A549 (cell line): ENCODE measurements around the gene ZFHX3. TPM values are rescaled to one million over a fixed set of nuclear protein-coding genes. Genes with fewer than 3 reads are reported as not detected.

Experiments used
- ATAC-seq, 2 experiments: fragments of 200-7000 bp in 1 of 2; fragments of >200 bp in 1 of 2; cut with Nextera tagmentation in 1 of 2; cut with Tn5 transposase in 1 of 2; 3 replicates each; pipeline versions ENCODE4 v1.8.0 to v1.9.1; 2018 to 2020; ENCODE audit warnings: mild to moderate bottlenecking in 1 of 2, moderate library complexity in 1 of 2
- CTCF ChIA-PET: fragments of 300-600 bp; sonication (Branson Sonifier 250); formaldehyde crosslinking; extraction: SDS; loops from one replicate; lab custom pipeline; 2021; ENCODE audit warnings: antibody characterized with exemption, inconsistent platforms; lab: Yijun Ruan, JAX
- POLR2A ChIA-PET: fragments of 350-600 bp; formaldehyde crosslinking; extraction: SDS; loops from one replicate; lab custom pipeline; 2021; ENCODE audit warnings: antibody characterized with exemption, inconsistent platforms; lab: Yijun Ruan, JAX
- DNase-seq, 2 experiments: peaks; one replicate each; pipeline versions ENCODE4 v3.0.0 to v3.0.0-alpha.2; 2011 to 2016; ENCODE audit warnings: low read depth in 1 of 2, low spot score in 1 of 2
- FAIRE-seq: peaks from 2 replicates; lab custom pipeline; 2011; peaks lifted over from hg19 to GRCh38; lab: Jason Lieb, UNC
- H3K27ac ChIP-seq, 2 experiments: fragments of >200 bp; sonication (Bioruptor Twin); formaldehyde crosslinking; 3 replicates each; pipeline ENCODE4 v1.5.1; 2016 to 2017
- H3K4me1 ChIP-seq: fragments of >200 bp; sonication (Bioruptor Twin); formaldehyde crosslinking; 3 replicates; pipeline ENCODE4 v1.6.1; 2016
- H3K4me2 ChIP-seq: fragments of >200 bp; sonication (Bioruptor Twin); formaldehyde crosslinking; 3 replicates; pipeline ENCODE4 v1.6.1; 2016
- H3K4me3 ChIP-seq: fragments of >200 bp; sonication (Bioruptor Twin); formaldehyde crosslinking; 3 replicates; pipeline ENCODE4 v1.5.1; 2016
- H3K9me3 ChIP-seq: fragments of >200 bp; sonication (Bioruptor Twin); formaldehyde crosslinking; 3 replicates; pipeline ENCODE4 v1.6.1; 2016
- CBX2 ChIP-seq: fragments of 200-600 bp; sonication (generic); IDR thresholded peaks from 2 replicates; pipeline ENCODE4 v1.6.1; 2016; ENCODE audit warnings: low read depth, mild to moderate bottlenecking, borderline replicate concordance
- CHD4 ChIP-seq: fragments of 200-600 bp; sonication (generic); IDR thresholded peaks from 2 replicates; pipeline ENCODE4 v1.6.1; 2016; ENCODE audit warnings: antibody characterized with exemption, mild to moderate bottlenecking, borderline replicate concordance
- EHF ChIP-seq: fragments of 250-450 bp; sonication (Bioruptor Pico); IDR thresholded peaks from 2 replicates; pipeline ENCODE4 v1.5.0; 2020; ENCODE audit warnings: mild to moderate bottlenecking
- EHMT2 ChIP-seq: fragments of 200-600 bp; sonication (generic); IDR thresholded peaks from 2 replicates; pipeline ENCODE4 v1.6.1; 2016; ENCODE audit warnings: antibody characterized with exemption, low read depth, mild to moderate bottlenecking, moderate library complexity
- FOSB ChIP-seq: fragments of 250-450 bp; sonication (Bioruptor Pico); IDR thresholded peaks from 2 replicates; pipeline ENCODE4 v1.5.0; 2020; ENCODE audit warnings: mild to moderate bottlenecking, moderate library complexity
- HDAC2 ChIP-seq: fragments of 200-600 bp; sonication (generic); IDR thresholded peaks from 2 replicates; pipeline ENCODE4 v1.6.1; 2016
- HEYL ChIP-seq: fragments of 250-450 bp; sonication (Bioruptor Pico); IDR thresholded peaks from 2 replicates; pipeline ENCODE4 v1.8.0; 2021; ENCODE audit warnings: mild to moderate bottlenecking, moderate library complexity
- KDM5A ChIP-seq: fragments of 200-600 bp; sonication (generic); IDR thresholded peaks from 2 replicates; pipeline ENCODE4 v1.6.1; 2016; ENCODE audit warnings: antibody characterized with exemption, mild to moderate bottlenecking
- MAFK ChIP-seq: fragments of 450-650 bp; IDR thresholded peaks from 2 replicates; pipeline ENCODE4 v1.6.1; 2014; ENCODE audit not compliant: partially characterized antibody
- NPAS2 ChIP-seq: fragments of 250-450 bp; sonication (Bioruptor Pico); IDR thresholded peaks from 2 replicates; pipeline ENCODE4 v1.8.0; 2022; ENCODE audit warnings: mild to moderate bottlenecking, moderate library complexity, borderline replicate concordance
- NR3C1 ChIP-seq: fragments of >200 bp; sonication (Bioruptor Twin); formaldehyde crosslinking; IDR thresholded peaks from 3 replicates; pipeline ENCODE4 v1.6.1; 2017
- POLR2AphosphoS2 ChIP-seq: conservative IDR thresholded peaks from 2 replicates; pipeline ENCODE4 v1.6.1; 2012; ENCODE audit warnings: low read length, improper control_type of control experiment, inconsistent platforms
- RARB ChIP-seq: fragments of 250-450 bp; sonication (Bioruptor Pico); IDR thresholded peaks from 2 replicates; pipeline ENCODE4 v1.8.0; 2021; ENCODE audit warnings: mild to moderate bottlenecking, moderate library complexity
- TFCP2L1 ChIP-seq: fragments of 250-450 bp; sonication (Bioruptor Pico); IDR thresholded peaks from 2 replicates; pipeline ENCODE4 v1.5.0; 2021; ENCODE audit warnings: mild to moderate bottlenecking
- ZC3H11A ChIP-seq: fragments of 450-650 bp; IDR thresholded peaks from 2 replicates; pipeline ENCODE4 v1.6.1; 2014; ENCODE audit warnings: antibody characterized with exemption, mild to moderate bottlenecking
- ZFP36 ChIP-seq: fragments of 450-650 bp; IDR thresholded peaks from 2 replicates; pipeline ENCODE4 v1.6.1; 2014; ENCODE audit warnings: borderline replicate concordance; ENCODE audit not compliant: partially characterized antibody
- ZNF302 ChIP-seq: fragments of 250-450 bp; sonication (Bioruptor Pico); IDR thresholded peaks from 2 replicates; pipeline ENCODE4 v1.9.0; 2021; ENCODE audit warnings: inconsistent platforms, mild to moderate bottlenecking, moderate library complexity
- WGBS: methylation state at CpG from one replicate; pipeline ENCODE4 v1.1.6; 2017; ENCODE audit errors: missing lambda C conversion rate; 5-methylcytosine and 5-hydroxymethylcytosine counted together
- polyA plus RNA-seq, 4 experiments: library from polyadenylated mRNA; depleted of rRNA in 3 of 4; stranded (reverse); fragments of >200 nt; fragmentation: RNase III in 1 of 4; extraction: RNeasy Plus Mini Kit Qiagen cat#74134 plus additional on column Dnase treatment in 1 of 4; gene quantifications; 2 replicates in 3 of 4; 3 replicates in 1 of 4; pipeline ENCODE4 v1.2.3, GENCODE V29; 2011 to 2017
- TF ChIP-seq, protein P1 (sequence below): IDR thresholded peaks from 2 replicates; pipeline ENCODE4 v1.6.1; 2012
- TF ChIP-seq, protein P2 (sequence below): fragments of 250-450 bp; sonication (Bioruptor Pico); IDR thresholded peaks from 2 replicates; pipeline ENCODE4 v1.5.0; 2021; ENCODE audit warnings: mild to moderate bottlenecking, moderate library complexity, borderline replicate concordance
- TF ChIP-seq, protein P3 (sequence below): IDR thresholded peaks from 2 replicates; pipeline ENCODE4 v1.6.1; 2012
- TF ChIP-seq, protein P4 (sequence below): fragments of 250-450 bp; sonication (Bioruptor Pico); IDR thresholded peaks from 2 replicates; pipeline ENCODE4 v1.5.0; 2020; ENCODE audit warnings: low read depth, mild to moderate bottlenecking, moderate library complexity

ZFHX3 gene
- polyA plus RNA-seq, 2 of the 4 experiments (the other 2 are of a cell fraction) = 3.9 to 6.5 TPM

DNA sequence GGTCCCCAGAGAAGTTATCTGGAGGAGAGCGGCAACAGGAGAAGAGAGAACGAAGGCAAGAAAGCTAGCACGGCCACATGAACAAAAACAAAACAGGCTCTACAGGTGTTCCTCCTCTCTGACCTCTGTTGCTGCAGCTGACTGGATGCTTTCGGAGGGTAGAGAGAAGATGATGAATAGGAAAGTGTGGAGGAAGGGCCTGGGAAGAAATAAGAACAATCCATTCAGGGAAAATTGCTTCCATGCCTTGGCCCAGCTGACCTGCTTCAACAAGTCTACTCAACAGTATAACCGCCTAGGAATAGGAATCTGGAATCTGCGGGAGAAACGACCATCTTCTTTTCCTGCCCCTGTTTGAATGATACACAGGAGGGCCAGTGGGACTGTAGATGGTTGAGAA, 258.5 kb downstream of the ZFHX3 start:
- Histone ChIP-seq H3K4me1 (0 out of 3 replicates have a peak, but pooled peaks cover 3% of the 10 kb centered on the region), H3K4me3 (no peak overlapping the region), H3K4me2 (no peak overlapping the region), H3K9me3 (no peaks in the 10 kb centered on the region), H3K27ac (no peak overlapping the region)
- no peak for FAIRE-seq
- DNase-seq = no peak
- ChIA-PET CTCF (interaction anchor here (0.8 to 1.3 kb wide), 2 partner anchors 9 to 167 kb away, joined by 3 read pairs; no protein-coding TSS in a partner anchor), POLR2A (no interaction called here)
- TF ChIP-seq POLR2AphosphoS2 = no peak
- no peak for TF ChIP-seq EHF (CRISPR knock-in tag)
- TF ChIP-seq ZC3H11A = no peak
- TF ChIP-seq, protein P1, sequence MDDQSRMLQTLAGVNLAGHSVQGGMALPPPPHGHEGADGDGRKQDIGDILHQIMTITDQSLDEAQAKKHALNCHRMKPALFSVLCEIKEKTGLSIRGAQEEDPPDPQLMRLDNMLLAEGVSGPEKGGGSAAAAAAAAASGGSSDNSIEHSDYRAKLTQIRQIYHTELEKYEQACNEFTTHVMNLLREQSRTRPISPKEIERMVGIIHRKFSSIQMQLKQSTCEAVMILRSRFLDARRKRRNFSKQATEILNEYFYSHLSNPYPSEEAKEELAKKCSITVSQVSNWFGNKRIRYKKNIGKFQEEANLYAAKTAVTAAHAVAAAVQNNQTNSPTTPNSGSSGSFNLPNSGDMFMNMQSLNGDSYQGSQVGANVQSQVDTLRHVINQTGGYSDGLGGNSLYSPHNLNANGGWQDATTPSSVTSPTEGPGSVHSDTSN = no peak
- no peak for TF ChIP-seq NR3C1
- TF ChIP-seq, protein P2, sequence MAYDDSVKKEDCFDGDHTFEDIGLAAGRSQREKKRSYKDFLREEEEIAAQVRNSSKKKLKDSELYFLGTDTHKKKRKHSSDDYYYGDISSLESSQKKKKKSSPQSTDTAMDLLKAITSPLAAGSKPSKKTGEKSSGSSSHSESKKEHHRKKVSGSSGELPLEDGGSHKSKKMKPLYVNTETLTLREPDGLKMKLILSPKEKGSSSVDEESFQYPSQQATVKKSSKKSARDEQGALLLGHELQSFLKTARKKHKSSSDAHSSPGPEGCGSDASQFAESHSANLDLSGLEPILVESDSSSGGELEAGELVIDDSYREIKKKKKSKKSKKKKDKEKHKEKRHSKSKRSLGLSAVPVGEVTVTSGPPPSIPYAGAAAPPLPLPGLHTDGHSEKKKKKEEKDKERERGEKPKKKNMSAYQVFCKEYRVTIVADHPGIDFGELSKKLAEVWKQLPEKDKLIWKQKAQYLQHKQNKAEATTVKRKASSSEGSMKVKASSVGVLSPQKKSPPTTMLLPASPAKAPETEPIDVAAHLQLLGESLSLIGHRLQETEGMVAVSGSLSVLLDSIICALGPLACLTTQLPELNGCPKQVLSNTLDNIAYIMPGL (CRISPR knock-in tag) = no peak
- no peak for TF ChIP-seq HEYL
- TF ChIP-seq EHMT2 = no peak
- TF ChIP-seq NPAS2 (CRISPR knock-in tag) = no peak
- no peak for TF ChIP-seq HDAC2
- TF ChIP-seq KDM5A = no peak
- TF ChIP-seq FOSB (CRISPR knock-in tag) = no peak
- TF ChIP-seq, protein P3, sequence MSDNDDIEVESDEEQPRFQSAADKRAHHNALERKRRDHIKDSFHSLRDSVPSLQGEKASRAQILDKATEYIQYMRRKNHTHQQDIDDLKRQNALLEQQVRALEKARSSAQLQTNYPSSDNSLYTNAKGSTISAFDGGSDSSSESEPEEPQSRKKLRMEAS = no peak
- TF ChIP-seq RARB (CRISPR knock-in tag) = no peak
- TF ChIP-seq MAFK = no peak
- TF ChIP-seq ZFP36 = no peak
- ATAC-seq = no peak
- 94% methylated on average over 7 of the region's 7 CpGs for WGBS

DNA sequence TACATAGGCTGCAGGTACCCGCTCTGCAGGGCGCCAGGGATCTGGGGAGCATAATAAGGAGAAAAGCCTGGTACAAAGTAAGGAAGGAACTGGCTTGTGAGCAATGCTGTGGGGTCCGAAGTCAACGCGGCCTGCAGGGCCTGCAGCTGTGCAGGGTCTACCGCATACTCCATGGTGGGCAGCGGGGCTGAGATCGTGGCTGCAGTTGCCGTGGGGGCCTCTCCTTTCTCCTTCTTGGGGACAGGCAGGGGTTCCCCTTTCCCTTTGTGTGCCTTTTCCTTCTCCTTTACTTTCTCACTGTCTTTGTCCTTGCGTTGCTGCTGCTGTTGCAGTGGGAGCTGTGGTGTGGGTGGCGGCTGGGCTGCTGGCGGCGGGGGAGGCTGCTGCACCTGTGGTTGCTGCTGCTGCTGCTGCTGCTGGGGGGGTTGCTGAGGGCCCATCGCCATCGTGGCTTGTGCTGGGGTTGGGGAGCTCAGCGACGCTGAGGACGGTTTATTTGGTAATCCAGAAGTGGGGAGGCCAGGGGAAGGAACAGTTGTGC, 259.6 kb downstream of the ZFHX3 start:
- 0 out of 6 replicates have a peak, but pooled peaks of 1 of the 2 experiments have one; percentile 9 for ATAC-seq
- CTCF ChIA-PET = no interaction called here
- no peaks in the 10 kb centered on the region for H3K9me3 ChIP-seq
- FAIRE-seq = no peak
- WGBS = 96% methylated on average over 18 of the region's 18 CpGs
- peaks cover 13% of the 10 kb centered on the region; the same call in 2 of the 3 replicates for H3K4me1 ChIP-seq
- no peak overlapping the region for H3K4me3 ChIP-seq
- H3K27ac ChIP-seq = no peak overlapping the region
- TF ChIP-seq ZNF302 (CRISPR knock-in tag) (no peak), TFCP2L1 (CRISPR knock-in tag) (no peak), CHD4 (no peak), CBX2 (no peak), ZC3H11A (no peak)
- TF ChIP-seq, protein P4, sequence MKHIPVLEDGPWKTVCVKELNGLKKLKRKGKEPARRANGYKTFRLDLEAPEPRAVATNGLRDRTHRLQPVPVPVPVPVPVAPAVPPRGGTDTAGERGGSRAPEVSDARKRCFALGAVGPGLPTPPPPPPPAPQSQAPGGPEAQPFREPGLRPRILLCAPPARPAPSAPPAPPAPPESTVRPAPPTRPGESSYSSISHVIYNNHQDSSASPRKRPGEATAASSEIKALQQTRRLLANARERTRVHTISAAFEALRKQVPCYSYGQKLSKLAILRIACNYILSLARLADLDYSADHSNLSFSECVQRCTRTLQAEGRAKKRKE = no peak
- DNase-seq = no peak
- H3K4me2 ChIP-seq = no peak overlapping the region
- POLR2A ChIA-PET = no interaction called here
